Esophagus muscularis mucosa (tissue), 3 donors: ENCODE results near the gene TBL3.

Experiments
- POLR2A ChIP-seq: fragments of 450-650 bp; IDR thresholded peaks from one replicate; pipeline ENCODE4 v1.6.1; 2017; ENCODE audit warnings: antibody characterized with exemption, moderate library complexity, mild to moderate bottlenecking, low read depth
- TF ChIP-seq, protein P1 (sequence below), 3 experiments: fragments of 200-600 bp in 2 of 3; fragments of 450-650 bp in 1 of 3; sonication (generic) in 2 of 3; IDR thresholded peaks; one replicate each; pipeline ENCODE4 v1.5.1; 2017 to 2019; ENCODE audit warnings: antibody characterized with exemption in 3 of 3, mild to moderate bottlenecking in 2 of 3, moderate library complexity in 1 of 3

DNA sequence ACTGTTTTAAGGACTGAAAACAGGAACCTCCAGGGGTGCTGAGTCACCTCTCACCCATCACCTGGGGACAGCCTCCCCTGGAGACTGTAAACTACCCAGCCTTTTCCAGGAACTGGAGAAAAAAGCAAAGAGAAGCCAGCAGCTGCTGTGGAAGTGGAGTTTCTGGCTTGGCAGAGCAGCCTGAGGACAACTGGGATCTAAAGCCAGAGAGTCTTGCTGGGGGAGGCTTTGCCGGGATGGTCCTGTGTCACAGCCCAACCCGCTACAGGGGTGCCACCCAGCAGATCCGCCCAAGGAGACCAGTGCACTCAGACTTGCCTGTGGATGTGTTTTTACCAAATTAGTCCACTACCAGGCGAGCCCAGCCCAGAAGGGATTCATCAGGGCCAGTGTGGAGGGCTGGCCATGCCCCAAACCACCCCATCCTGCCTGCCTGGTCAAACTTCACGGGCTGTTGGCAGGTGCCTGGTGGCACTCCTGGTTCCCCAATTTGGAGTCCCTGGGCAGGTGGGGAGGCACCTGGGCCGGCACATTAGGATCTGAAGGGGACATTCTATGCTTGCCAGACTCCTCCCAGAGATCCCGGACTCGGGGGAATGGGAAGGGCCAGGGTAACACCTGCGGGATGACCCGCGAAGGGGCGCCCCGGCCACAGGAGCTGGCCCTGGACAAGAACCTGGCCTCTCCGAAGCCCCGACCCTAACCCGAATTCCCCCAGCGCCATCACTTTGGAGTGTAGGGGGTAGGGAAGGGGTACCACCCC is 29.6 kb upstream of the TBL3 start:
- TF ChIP-seq POLR2A = no peak
- TF ChIP-seq, protein P1, sequence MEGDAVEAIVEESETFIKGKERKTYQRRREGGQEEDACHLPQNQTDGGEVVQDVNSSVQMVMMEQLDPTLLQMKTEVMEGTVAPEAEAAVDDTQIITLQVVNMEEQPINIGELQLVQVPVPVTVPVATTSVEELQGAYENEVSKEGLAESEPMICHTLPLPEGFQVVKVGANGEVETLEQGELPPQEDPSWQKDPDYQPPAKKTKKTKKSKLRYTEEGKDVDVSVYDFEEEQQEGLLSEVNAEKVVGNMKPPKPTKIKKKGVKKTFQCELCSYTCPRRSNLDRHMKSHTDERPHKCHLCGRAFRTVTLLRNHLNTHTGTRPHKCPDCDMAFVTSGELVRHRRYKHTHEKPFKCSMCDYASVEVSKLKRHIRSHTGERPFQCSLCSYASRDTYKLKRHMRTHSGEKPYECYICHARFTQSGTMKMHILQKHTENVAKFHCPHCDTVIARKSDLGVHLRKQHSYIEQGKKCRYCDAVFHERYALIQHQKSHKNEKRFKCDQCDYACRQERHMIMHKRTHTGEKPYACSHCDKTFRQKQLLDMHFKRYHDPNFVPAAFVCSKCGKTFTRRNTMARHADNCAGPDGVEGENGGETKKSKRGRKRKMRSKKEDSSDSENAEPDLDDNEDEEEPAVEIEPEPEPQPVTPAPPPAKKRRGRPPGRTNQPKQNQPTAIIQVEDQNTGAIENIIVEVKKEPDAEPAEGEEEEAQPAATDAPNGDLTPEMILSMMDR (IDR thresholded peaks at IDR 0.05) = no peak
